ENCODE data around the gene ZNF324. TPM values are rescaled to one million over a fixed set of nuclear protein-coding genes. Genes with fewer than 3 reads are reported as not detected.

Gene ZNF324
- polyA plus RNA-seq, 1 of the 3 experiments (the other 2 are of a cell fraction): 5.6 TPM

GRCh38 chr19:58439576-58440554 lies 27.0 kb upstream of the ZNF324 start, which contains the start of gene ZNF132:
TSS of gene ZNF132 (minus strand) at chr19:58440153. CDS start at chr19:58439821, 332 bp downstream.
- Histone ChIP-seq H3F3A (replicated peaks; ENCODE audit: insufficient read depth) (no peaks in the 10 kb centered on the region), H3K9me2 (no peaks in the 10 kb centered on the region), H3K4me3 (ENCODE audit: low read depth in 2 of 2, low read length in 1 of 2) (peak within 1 kb of the TSS; percentile 83 to 87), H4K20me1 (ENCODE audit: insufficient read depth) (no peaks in the 10 kb centered on the region), H3K27me3 (ENCODE audit: insufficient read depth) (no peaks in the 10 kb centered on the region), H3K9me3 (peaks cover 10% of the 10 kb centered on the region; the same call in 1 of the 2 replicates), H2AFZ (ENCODE audit: low read depth) (peak within 1 kb of the TSS; percentile 91), H3K9ac (peak within 1 kb of the TSS; percentile 66), H3K79me2 (ENCODE audit: insufficient read depth) (peaks cover 13% of the 10 kb centered on the region; the same call in 1 of the 2 replicates), H3K27ac (ENCODE audit: low read depth in 2 of 2, low read length in 1 of 2) (peak within 1 kb of the TSS; percentile 69 to 79), H3K36me3 (replicated peaks in 1 of 2; ENCODE audit: control insufficient read depth in 1 of 2, insufficient read depth in 2 of 2, low read length in 1 of 2) (peaks cover 20 to 31% of the 10 kb centered on the region in 2 experiments), H3K4me1 (ENCODE audit: control insufficient read depth in 1 of 2, insufficient read depth in 2 of 2, low read depth in 1 of 2, low read length in 1 of 2) (peaks cover 0 to 16% of the 10 kb centered on the region in 2 experiments; a peak in 1 of 4 replicates), H3K4me2 (peak within 1 kb of the TSS; percentile 99)
- POLR2A ChIA-PET: interaction anchor here (0.5 to 1.6 kb wide), 4 partner anchors 11 to 958 kb away, joined by 3 to 8 read pairs (median 4); partner anchors contain the start of genes ZNF324B and ZNF497
- DNase-seq: peak; percentile 96
- CTCF ChIA-PET: no interaction called here
- 22% methylated on average over 37 of the region's 59 CpGs for WGBS (ENCODE audit: low lambda C conversion rate)
- TF ChIP-seq MAX (IDR thresholded peaks at IDR 0.05; ENCODE audit: low read depth): peak; percentile 81
- TF ChIP-seq TEAD4 (IDR thresholded peaks at IDR 0.05; ENCODE audit: borderline replicate concordance, insufficient read depth): no peak
- TF ChIP-seq USF1 (IDR thresholded peaks at IDR 0.05; ENCODE audit: borderline replicate concordance, low read depth): no peak
- TF ChIP-seq FOXJ3 (CRISPR knock-in tag; IDR thresholded peaks at IDR 0.05): 0 out of 2 replicates have a peak, but pooled peaks have one; percentile 29
- TF ChIP-seq MXI1 (IDR thresholded peaks at IDR 0.05; ENCODE audit: low read depth, low read length): peak; percentile 54; the same call in 1 of the 2 replicates
- peak; percentile 88 for TF ChIP-seq ELF1 (IDR thresholded peaks at IDR 0.05)
- no peak for TF ChIP-seq RCOR1 (IDR thresholded peaks at IDR 0.05; ENCODE audit: low read length)
- TF ChIP-seq TAF1 (IDR thresholded peaks at IDR 0.05; ENCODE audit: borderline replicate concordance, low read depth, low read length): peak; percentile 50
- TF ChIP-seq RAD21 (IDR thresholded peaks at IDR 0.05; ENCODE audit: low read length): no peak
- TF ChIP-seq REST (IDR thresholded peaks at IDR 0.05; ENCODE audit: low read depth, low read length): no peak
- peak; percentile 74 for TF ChIP-seq PBX3 (IDR thresholded peaks at IDR 0.05)
- peak; percentile 66 for TF ChIP-seq RFX5 (IDR thresholded peaks at IDR 0.05; ENCODE audit: low read length)
- TF ChIP-seq CTCF (IDR thresholded peaks at IDR 0.05): no peak
- no peak for TF ChIP-seq EP300 (IDR thresholded peaks at IDR 0.05; ENCODE audit: borderline replicate concordance in 1 of 2, low read depth in 1 of 2, low read length in 1 of 2)
- peak; percentile 88 for TF ChIP-seq GABPA (IDR thresholded peaks at IDR 0.05; ENCODE audit: low read depth)
- TF ChIP-seq RXRA (IDR thresholded peaks at IDR 0.05; ENCODE audit: borderline replicate concordance, low read depth): no peak
- TF ChIP-seq TCF12 (IDR thresholded peaks at IDR 0.05): no peak
- peak; percentile 93 for TF ChIP-seq YY1 (IDR thresholded peaks at IDR 0.05; ENCODE audit: low read depth)
- TF ChIP-seq NRF1 (IDR thresholded peaks at IDR 0.05; ENCODE audit: low read depth, low read length): peak; percentile 43; the same call in 1 of the 2 replicates
- TF ChIP-seq CHD2 (IDR thresholded peaks at IDR 0.05; ENCODE audit: low read length, partially characterized antibody): peak; percentile 78
- TF ChIP-seq NFIC (IDR thresholded peaks at IDR 0.05; ENCODE audit: borderline replicate concordance): no peak
- no peak for TF ChIP-seq JUND (IDR thresholded peaks at IDR 0.05)
- TF ChIP-seq SMC3 (IDR thresholded peaks at IDR 0.05; ENCODE audit: low read depth, low read length): no peak
